NCI-H1092 treated with DMSO at 0.1 percent for 48 hours (cell line): ENCODE results near the gene TGFB1.
"Not testable (repeated sequence)": the region's sequence is repeated elsewhere in the genome, so short reads cannot be mapped to it uniquely, and the experiment has no call there.

Experiments used
- DNase-seq: peaks from one replicate; lab custom pipeline; 2025; lab: John Stamatoyannopoulos, UW

The TGFB1 gene

GRCh38 chr19:41300555-41300954 lies 53.2 kb downstream of the TGFB1 start:
- no peak for DNase-seq

GRCh38 chr19:41299755-41300089 lies 54.0 kb downstream of the TGFB1 start:
- peak; percentile 4 for DNase-seq

- DNase-seq: no peak
Measured at GRCh38 chr19:41299046-41299754, 54.5 kb downstream of the TGFB1 start.

- DNase-seq: no peak
Measured at GRCh38 chr19:41298348-41298964, 55.3 kb downstream of the TGFB1 start.

- no peak for DNase-seq
Measured at GRCh38 chr19:41297628-41298347, 55.9 kb downstream of the TGFB1 start.

GRCh38 chr19:41296433-41296871 lies 57.3 kb downstream of the TGFB1 start:
- DNase-seq: no peak

- DNase-seq: no peak
Measured at GRCh38 chr19:41295499-41295898, 58.2 kb downstream of the TGFB1 start.

GRCh38 chr19:41294393-41294792 lies 59.3 kb downstream of the TGFB1 start:
- DNase-seq: no peak

- not testable (repeated sequence) for DNase-seq
Measured at GRCh38 chr19:41289814-41290213, 63.9 kb downstream of the TGFB1 start.

GRCh38 chr19:41288673-41289530 lies 64.8 kb downstream of the TGFB1 start:
- DNase-seq: no peak
